DND-41 (cell line): ENCODE results near the gene SLC38A3.

Source experiments
- CTCF ChIP-seq: IDR thresholded peaks from 2 replicates; pipeline ENCODE4 v1.5.1; 2012; ENCODE audit warnings: borderline replicate concordance, low read length, moderate library complexity, mild to moderate bottlenecking; ENCODE audit not compliant: poor library complexity, severe bottlenecking; ENCODE audit errors: extremely low read depth
- EZH2 ChIP-seq: IDR thresholded peaks from 3 replicates; pipeline ENCODE4 v1.6.1; 2012; ENCODE audit warnings: borderline replicate concordance, low read depth, mild to moderate bottlenecking, moderate library complexity, low read length, inconsistent platforms; ENCODE audit not compliant: severe bottlenecking

GRCh38 chr3:50248387-50248786 lies 43.3 kb downstream of the SLC38A3 start:
- no peak for TF ChIP-seq CTCF
- no peak for TF ChIP-seq EZH2
